ENCODE measurements around the gene CDH6. TPM values are rescaled to one million over a fixed set of nuclear protein-coding genes. Genes with fewer than 3 reads are reported as not detected.

The CDH6 gene
- total and polyA plus RNA-seq, 8 donors = 0.31 to 10.4 (median 0.65) TPM

DNA sequence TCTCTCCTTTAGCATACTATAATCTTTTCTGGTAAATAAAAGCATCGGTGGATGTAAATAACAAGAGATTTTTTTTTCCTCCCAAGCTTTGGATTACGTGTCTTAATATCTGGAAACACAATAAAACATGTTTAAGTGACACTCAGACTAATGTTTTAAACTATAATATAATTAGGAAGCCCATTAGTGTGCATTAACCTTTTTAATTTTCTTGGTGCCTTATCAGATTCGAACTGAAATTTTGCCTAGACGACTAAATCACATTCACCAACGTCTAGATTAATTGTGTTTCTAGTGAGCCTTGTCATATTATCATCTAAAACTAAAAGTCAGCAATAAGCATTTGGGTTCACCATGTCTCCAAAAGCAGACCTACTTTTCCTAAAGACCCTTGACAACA lies 110.2 kb downstream of the CDH6 start:
- Histone ChIP-seq H3K4me1 (no peaks in the 10 kb centered on the region), H3K36me3 (no peaks in the 10 kb centered on the region), H3K4me3 (no peak overlapping the region), H3K9me3 (no peaks in the 10 kb centered on the region), H3K27me3 (no peaks in the 10 kb centered on the region), H3K27ac (no peak overlapping the region)
- 57 to 72% methylated on average over 5 of the region's 5 CpGs for WGBS, 2 donors
- TF ChIP-seq, protein P1, sequence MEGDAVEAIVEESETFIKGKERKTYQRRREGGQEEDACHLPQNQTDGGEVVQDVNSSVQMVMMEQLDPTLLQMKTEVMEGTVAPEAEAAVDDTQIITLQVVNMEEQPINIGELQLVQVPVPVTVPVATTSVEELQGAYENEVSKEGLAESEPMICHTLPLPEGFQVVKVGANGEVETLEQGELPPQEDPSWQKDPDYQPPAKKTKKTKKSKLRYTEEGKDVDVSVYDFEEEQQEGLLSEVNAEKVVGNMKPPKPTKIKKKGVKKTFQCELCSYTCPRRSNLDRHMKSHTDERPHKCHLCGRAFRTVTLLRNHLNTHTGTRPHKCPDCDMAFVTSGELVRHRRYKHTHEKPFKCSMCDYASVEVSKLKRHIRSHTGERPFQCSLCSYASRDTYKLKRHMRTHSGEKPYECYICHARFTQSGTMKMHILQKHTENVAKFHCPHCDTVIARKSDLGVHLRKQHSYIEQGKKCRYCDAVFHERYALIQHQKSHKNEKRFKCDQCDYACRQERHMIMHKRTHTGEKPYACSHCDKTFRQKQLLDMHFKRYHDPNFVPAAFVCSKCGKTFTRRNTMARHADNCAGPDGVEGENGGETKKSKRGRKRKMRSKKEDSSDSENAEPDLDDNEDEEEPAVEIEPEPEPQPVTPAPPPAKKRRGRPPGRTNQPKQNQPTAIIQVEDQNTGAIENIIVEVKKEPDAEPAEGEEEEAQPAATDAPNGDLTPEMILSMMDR (IDR thresholded peaks at IDR 0.05) = no peak
- no peak for FAIRE-seq
- no peak for ATAC-seq
- DNase-seq = no peak
- intact Hi-C loops (cut with DNase I) = no loop called here

DNA sequence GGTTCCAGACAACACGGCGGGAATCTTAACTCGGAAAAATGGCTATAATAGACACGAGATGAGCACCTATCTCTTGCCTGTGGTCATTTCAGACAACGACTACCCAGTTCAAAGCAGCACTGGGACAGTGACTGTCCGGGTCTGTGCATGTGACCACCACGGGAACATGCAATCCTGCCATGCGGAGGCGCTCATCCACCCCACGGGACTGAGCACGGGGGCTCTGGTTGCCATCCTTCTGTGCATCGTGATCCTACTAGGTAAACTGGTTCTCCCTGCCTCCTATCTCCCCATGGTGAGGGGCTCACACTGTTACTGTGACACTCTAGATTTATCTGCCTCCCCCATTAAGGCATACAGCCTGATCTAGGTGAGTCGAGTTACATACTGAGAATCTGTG lies 124.2 kb downstream of the CDH6 start:
- TF ChIP-seq, protein P1 (IDR thresholded peaks at IDR 0.05) = no peak
- H3K4me1 ChIP-seq = no peaks in the 10 kb centered on the region
- ATAC-seq (no peak), DNase-seq (no peak), FAIRE-seq (no peak)
- no peak overlapping the region for H3K4me3 ChIP-seq
- H3K27ac ChIP-seq = no peak overlapping the region
- no peaks in the 10 kb centered on the region for H3K27me3 ChIP-seq
- intact Hi-C loops (cut with DNase I) = no loop called here
- 68 to 85% methylated on average over 13 of the region's 13 CpGs for WGBS, 2 donors
- no peaks in the 10 kb centered on the region for H3K36me3 ChIP-seq
- H3K9me3 ChIP-seq = no peaks in the 10 kb centered on the region

GRCh38 chr5:31319335-31319734 lies 125.8 kb downstream of the CDH6 start:
- Histone ChIP-seq H3K27me3 (no peaks in the 10 kb centered on the region), H3K4me1 (no peaks in the 10 kb centered on the region), H3K36me3 (no peaks in the 10 kb centered on the region), H3K4me3 (no peak overlapping the region), H3K9me3 (no peaks in the 10 kb centered on the region), H3K27ac (no peak overlapping the region)
- TF ChIP-seq, protein P1 (IDR thresholded peaks at IDR 0.05) = no peak
- FAIRE-seq (no peak), ATAC-seq (no peak), DNase-seq (no peak)
- 42 to 45% methylated on average over 4 of the region's 4 CpGs for WGBS, 2 donors
- intact Hi-C loops (cut with DNase I) = no loop called here

DNA sequence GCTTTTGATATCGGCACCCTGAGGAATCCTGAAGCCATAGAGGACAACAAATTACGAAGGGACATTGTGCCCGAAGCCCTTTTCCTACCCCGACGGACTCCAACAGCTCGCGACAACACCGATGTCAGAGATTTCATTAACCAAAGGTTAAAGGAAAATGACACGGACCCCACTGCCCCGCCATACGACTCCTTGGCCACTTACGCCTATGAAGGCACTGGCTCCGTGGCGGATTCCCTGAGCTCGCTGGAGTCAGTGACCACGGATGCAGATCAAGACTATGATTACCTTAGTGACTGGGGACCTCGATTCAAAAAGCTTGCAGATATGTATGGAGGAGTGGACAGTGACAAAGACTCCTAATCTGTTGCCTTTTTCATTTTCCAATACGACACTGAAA lies 129.5 kb downstream of the CDH6 start:
- WGBS, 2 donors = 66 to 72% methylated on average over 18 of the region's 18 CpGs
- H3K4me3 ChIP-seq = no peak overlapping the region
- intact Hi-C loops (cut with DNase I) = no loop called here
- no peak for ATAC-seq
- H3K27me3 ChIP-seq = no peaks in the 10 kb centered on the region
- H3K9me3 ChIP-seq = no peaks in the 10 kb centered on the region
- no peak overlapping the region for H3K27ac ChIP-seq
- H3K36me3 ChIP-seq = no peaks in the 10 kb centered on the region
- no peak for FAIRE-seq
- TF ChIP-seq, protein P1 (IDR thresholded peaks at IDR 0.05) = no peak
- DNase-seq = no peak
- H3K4me1 ChIP-seq = no peaks in the 10 kb centered on the region

DNA sequence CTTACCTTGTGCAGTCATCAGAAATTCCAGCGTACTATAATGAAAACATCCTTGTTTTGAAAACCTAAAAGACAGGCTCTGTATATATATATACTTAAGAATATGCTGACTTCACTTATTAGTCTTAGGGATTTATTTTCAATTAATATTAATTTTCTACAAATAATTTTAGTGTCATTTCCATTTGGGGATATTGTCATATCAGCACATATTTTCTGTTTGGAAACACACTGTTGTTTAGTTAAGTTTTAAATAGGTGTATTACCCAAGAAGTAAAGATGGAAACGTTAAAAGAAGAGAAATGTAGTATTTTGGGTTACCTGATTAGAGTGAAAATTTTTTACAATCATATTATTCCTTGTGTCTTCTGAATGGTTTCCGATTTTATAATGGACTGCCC lies 131.4 kb downstream of the CDH6 start:
- FAIRE-seq = no peak

More for the DNA sequence above, 131.4 kb downstream of the CDH6 start:
- TF ChIP-seq, protein P1 (IDR thresholded peaks at IDR 0.05) = no peak
- no peak for DNase-seq
- Histone ChIP-seq H3K27ac (no peak overlapping the region), H3K4me1 (no peaks in the 10 kb centered on the region), H3K27me3 (no peaks in the 10 kb centered on the region), H3K4me3 (no peak overlapping the region), H3K36me3 (no peaks in the 10 kb centered on the region), H3K9me3 (no peaks in the 10 kb centered on the region)
- WGBS, 2 donors = 57 to 69% methylated on average over 3 of the region's 3 CpGs
- ATAC-seq = no peak
- intact Hi-C loops (cut with DNase I) = no loop called here
